Gastroesophageal sphincter (tissue), 4 donors: ENCODE measurements around the gene MPZL3. TPM values are rescaled to one million over a fixed set of nuclear protein-coding genes. Genes with fewer than 3 reads are reported as not detected.

Experiments
- ATAC-seq: fragments of 150-250 bp; one replicate; pipeline ENCODE4 v1.9.1; 2016; ENCODE audit warnings: mild to moderate bottlenecking, moderate library complexity
- H3K27ac ChIP-seq, 4 donors: fragments of 200-600 bp; sonication (generic) in 3 of 4; 1 replicate in 3 of 4; 2 replicates in 1 of 4; pipeline ENCODE4 v1.5.1; 2016 to 2019
- H3K27me3 ChIP-seq: fragments of 200-600 bp; sonication (generic); one replicate; pipeline ENCODE4 v1.5.1; 2019
- H3K36me3 ChIP-seq, 2 donors: fragments of 200-600 bp; sonication (generic); one replicate each; pipeline ENCODE4 v1.5.1; 2019; ENCODE audit warnings: control low read depth in 1 of 2
- H3K4me1 ChIP-seq, 3 donors: fragments of 200-600 bp; sonication (generic); 1 replicate in 2 of 3; 2 replicates in 1 of 3; pipeline ENCODE4 v1.5.1; 2016 to 2019; ENCODE audit warnings: control low read depth in 2 of 3
- H3K4me3 ChIP-seq, 2 donors: fragments of 200-600 bp; sonication (generic); one replicate each; pipeline ENCODE4 v1.5.1; 2019; ENCODE audit warnings: mild to moderate bottlenecking in 1 of 2, moderate library complexity in 1 of 2
- H3K9me3 ChIP-seq, 3 donors: fragments of 200-600 bp; sonication (generic); one replicate each; pipeline ENCODE4 v1.5.1; 2017 to 2019; ENCODE audit warnings: control low read depth in 2 of 3
- CTCF ChIP-seq, 4 experiments: fragments of 200-600 bp in 2 of 4; fragments of 450-650 bp in 2 of 4; sonication (generic) in 1 of 4; IDR thresholded peaks; one replicate each; pipeline ENCODE4 v1.5.1; 2017 to 2019; ENCODE audit warnings: antibody characterized with exemption in 4 of 4, mild to moderate bottlenecking in 2 of 4, moderate library complexity in 2 of 4
- EP300 ChIP-seq: sonication (generic); formaldehyde crosslinking; IDR thresholded peaks from one replicate; pipeline ENCODE4 v1.6.1; 2017; ENCODE audit warnings: antibody characterized with exemption, mild to moderate bottlenecking
- POLR2A ChIP-seq, 2 donors: fragments of 450-650 bp; IDR thresholded peaks; one replicate each; pipeline ENCODE4 v1.6.1; 2017; ENCODE audit warnings: antibody characterized with exemption in 2 of 2, mild to moderate bottlenecking in 2 of 2, moderate library complexity in 1 of 2
- POLR2AphosphoS5 ChIP-seq: sonication (generic); formaldehyde crosslinking; IDR thresholded peaks from one replicate; pipeline ENCODE4 v1.6.1; 2017; ENCODE audit warnings: antibody characterized with exemption
- WGBS, 2 donors: methylation state at CpG; one replicate each; pipeline ENCODE4 v1.1.5; 2018; ENCODE audit warnings: low coverage in 1 of 2; 5-methylcytosine and 5-hydroxymethylcytosine counted together
- total RNA-seq, 4 donors: library from RNA; depleted of rRNA; stranded (reverse); fragments of >200 nt; gene quantifications; one replicate each; pipeline ENCODE4 v1.1.0, GENCODE V29; 2016

MPZL3 gene
- total RNA-seq, 4 donors from 2014 or later = 0.54 to 3.8 (median 0.65) TPM

- WGBS, 2 donors = 78 to 100% methylated on average over 2 of the region's 2 CpGs
- Histone ChIP-seq H3K27me3 (peaks cover 28% of the 10 kb centered on the region), H3K27ac (no peak overlapping the region), H3K4me1 (no peaks in the 10 kb centered on the region), H3K36me3 (no peaks in the 10 kb centered on the region), H3K4me3 (no peak overlapping the region), H3K9me3 (no peaks in the 10 kb centered on the region)
- no peak for ATAC-seq
- TF ChIP-seq POLR2A (IDR thresholded peaks at IDR 0.05) (no peak), EP300 (no peak), POLR2AphosphoS5 (no peak), CTCF (IDR thresholded peaks at IDR 0.05) (no peak)
These were observed 41.9 kb upstream of the MPZL3 start for GRCh38 chr11:118294053-118294452.

- Histone ChIP-seq H3K27ac (no peak overlapping the region), H3K4me3 (no peak overlapping the region), H3K9me3 (no peaks in the 10 kb centered on the region), H3K27me3 (peaks cover 28% of the 10 kb centered on the region), H3K4me1 (no peaks in the 10 kb centered on the region), H3K36me3 (no peaks in the 10 kb centered on the region)
- TF ChIP-seq POLR2A (IDR thresholded peaks at IDR 0.05) (no peak), CTCF (IDR thresholded peaks at IDR 0.05) (no peak), POLR2AphosphoS5 (no peak), EP300 (no peak)
- no peak for ATAC-seq
- 58 to 67% methylated on average over 8 to 9 of the region's 9 CpGs for WGBS, 2 donors
These were observed 39.4 kb upstream of the MPZL3 start for GRCh38 chr11:118291477-118292135.

- Histone ChIP-seq H3K9me3 (no peaks in the 10 kb centered on the region), H3K4me3 (no peak overlapping the region), H3K27me3 (peaks cover 28% of the 10 kb centered on the region), H3K4me1 (no peaks in the 10 kb centered on the region), H3K27ac (no peak overlapping the region), H3K36me3 (no peaks in the 10 kb centered on the region)
- no peak for ATAC-seq
- WGBS, 2 donors = 16 to 27% methylated on average over 5 to 9 of the region's 9 CpGs
- TF ChIP-seq POLR2AphosphoS5 = no peak
- TF ChIP-seq EP300 = no peak
- TF ChIP-seq CTCF (IDR thresholded peaks at IDR 0.05) = no peak
- no peak for TF ChIP-seq POLR2A (IDR thresholded peaks at IDR 0.05)
These were observed 38.8 kb upstream of the MPZL3 start for GRCh38 chr11:118290923-118291322.

- Histone ChIP-seq H3K4me3 (no peak overlapping the region), H3K36me3 (no peaks in the 10 kb centered on the region), H3K4me1 (no peaks in the 10 kb centered on the region), H3K9me3 (no peaks in the 10 kb centered on the region), H3K27ac (no peak overlapping the region), H3K27me3 (peaks cover 20% of the 10 kb centered on the region)
- no peak for TF ChIP-seq EP300
- TF ChIP-seq POLR2AphosphoS5 = no peak
- no peak for TF ChIP-seq CTCF (IDR thresholded peaks at IDR 0.05)
- no peak for TF ChIP-seq POLR2A (IDR thresholded peaks at IDR 0.05)
- ATAC-seq = no peak
These were observed 37.2 kb upstream of the MPZL3 start for GRCh38 chr11:118289401-118289800.

- H3K9me3 ChIP-seq = no peaks in the 10 kb centered on the region
- ATAC-seq = no peak
- 33 to 100% methylated on average over 1 of the region's 1 CpG for WGBS, 2 donors
- H3K36me3 ChIP-seq = no peaks in the 10 kb centered on the region
- peaks cover 17% of the 10 kb centered on the region for H3K27me3 ChIP-seq
- no peaks in the 10 kb centered on the region for H3K4me1 ChIP-seq
- no peak for TF ChIP-seq EP300
- TF ChIP-seq POLR2AphosphoS5 = no peak
- no peak for TF ChIP-seq CTCF (IDR thresholded peaks at IDR 0.05)
- TF ChIP-seq POLR2A (IDR thresholded peaks at IDR 0.05) = no peak
- no peak overlapping the region for H3K27ac ChIP-seq
- H3K4me3 ChIP-seq = no peak overlapping the region
These were observed 34.8 kb upstream of the MPZL3 start for GRCh38 chr11:118287006-118287405.
